Prostate gland (tissue), 2 donors: ENCODE results near the gene MYCBP2.

Source experiments
- CTCF ChIP-seq, 4 experiments: fragments of 200-600 bp in 2 of 4; fragments of 450-650 bp in 2 of 4; sonication (generic) in 2 of 4; IDR thresholded peaks; 1 replicate in 3 of 4; 2 replicates in 1 of 4; pipeline ENCODE4 v1.5.1; 2016 to 2019; ENCODE audit warnings: antibody characterized with exemption in 4 of 4, mild to moderate bottlenecking in 2 of 4, moderate library complexity in 2 of 4
- POLR2A ChIP-seq: fragments of 450-650 bp; IDR thresholded peaks from one replicate; pipeline ENCODE4 v1.6.1; 2016; ENCODE audit warnings: antibody characterized with exemption, mild to moderate bottlenecking

DNA sequence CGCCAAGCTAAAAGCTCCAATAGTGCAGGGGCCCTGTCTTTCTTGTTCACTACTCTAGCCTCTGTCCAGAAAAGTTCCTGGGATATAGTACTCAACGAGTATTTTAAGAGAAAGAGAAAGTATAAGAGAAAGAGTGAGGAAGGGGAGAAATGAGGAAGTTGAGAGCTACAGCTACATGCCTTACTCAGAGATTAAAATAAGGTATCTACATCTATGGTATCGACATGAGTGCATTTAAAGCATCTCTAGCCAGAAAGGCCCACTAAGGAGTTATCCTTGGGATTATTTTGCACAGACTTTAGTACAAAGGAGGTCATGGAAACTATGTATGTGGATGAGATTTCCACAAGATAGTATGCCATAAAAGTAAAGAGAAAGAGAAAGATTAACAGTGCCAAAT, 28.5 kb downstream of the MYCBP2 start:
- TF ChIP-seq CTCF (IDR thresholded peaks at IDR 0.05): no peak
- TF ChIP-seq POLR2A: no peak
